WTC11 (cell line): ENCODE results near the gene FYCO1. TPM values are rescaled to one million over a fixed set of nuclear protein-coding genes. Genes with fewer than 3 reads are reported as not detected.

Source experiments
- ATAC-seq: fragments of 200-7000 bp; cut with Tn5 transposase; 2 replicates; pipeline ENCODE4 v1.10.0; 2021; ENCODE audit warnings: mild to moderate bottlenecking, moderate library complexity
- CTCF ChIA-PET: fragments of 300-600 bp; sonication (Branson Sonifier 250); formaldehyde crosslinking; loops from one replicate; lab custom pipeline; 2021; ENCODE audit warnings: antibody characterized with exemption; lab: Charles Lee
- POLR2A ChIA-PET: fragments of 350-600 bp; sonication (Branson Sonifier 250); formaldehyde crosslinking; loops from one replicate; lab custom pipeline; 2021; ENCODE audit warnings: antibody characterized with exemption; lab: Charles Lee
- DNase-seq: peaks from one replicate; pipeline ENCODE4 v3.0.0; 2021; ENCODE audit warnings: low spot score
- H3K27ac Mint-ChIP-seq: 2 replicates; pipeline ENCODE4 v1.8.0; 2021; ENCODE audit warnings: mixed read lengths
- H3K27me3 Mint-ChIP-seq: 2 replicates; pipeline ENCODE4 v1.8.0; 2021; ENCODE audit warnings: low read depth, mild to moderate bottlenecking, moderate library complexity, mixed read lengths
- H3K36me3 Mint-ChIP-seq: 2 replicates; pipeline ENCODE4 v1.8.0; 2021; ENCODE audit warnings: mixed read lengths
- H3K4me1 Mint-ChIP-seq: 2 replicates; pipeline ENCODE4 v1.8.0; 2022; ENCODE audit warnings: mixed read lengths
- H3K4me3 Mint-ChIP-seq: 2 replicates; pipeline ENCODE4 v1.8.0; 2021; ENCODE audit warnings: mild to moderate bottlenecking, moderate library complexity, mixed read lengths
- H3K9me3 Mint-ChIP-seq: 2 replicates; pipeline ENCODE4 v1.8.0; 2021; ENCODE audit warnings: mixed read lengths
- AR ChIP-seq: fragments of 250-450 bp; sonication (Bioruptor Pico); IDR thresholded peaks from 2 replicates; pipeline ENCODE4 v1.9.0; 2021; ENCODE audit warnings: mild to moderate bottlenecking
- ARID4B ChIP-seq: sonication (generic); formaldehyde crosslinking; IDR thresholded peaks from 2 replicates; pipeline ENCODE4 v1.8.0; 2023; ENCODE audit warnings: missing genetic modification reagents, mild to moderate bottlenecking, borderline replicate concordance
- ATF3 ChIP-seq: sonication (generic); formaldehyde crosslinking; conservative IDR thresholded peaks from 2 replicates; pipeline ENCODE4 v1.8.1; 2022; ENCODE audit warnings: mild to moderate bottlenecking, missing genetic modification reagents
- CREB1 ChIP-seq: sonication (generic); formaldehyde crosslinking; IDR thresholded peaks from 2 replicates; pipeline ENCODE4 v1.8.0; 2023; ENCODE audit warnings: mild to moderate bottlenecking, missing genetic modification reagents
- ELF4 ChIP-seq: sonication (generic); formaldehyde crosslinking; IDR thresholded peaks from 2 replicates; pipeline ENCODE4 v1.8.1; 2022; ENCODE audit warnings: low read depth, mild to moderate bottlenecking, moderate library complexity, missing genetic modification reagents
- ESRRA ChIP-seq: sonication (generic); formaldehyde crosslinking; IDR thresholded peaks from 2 replicates; pipeline ENCODE4 v1.8.1; 2022; ENCODE audit warnings: mild to moderate bottlenecking, missing genetic modification reagents, borderline replicate concordance
- GRHL2 ChIP-seq: fragments of 250-450 bp; sonication (Bioruptor Pico); IDR thresholded peaks from 2 replicates; pipeline ENCODE4 v1.8.0; 2022; ENCODE audit warnings: mild to moderate bottlenecking, moderate library complexity; ENCODE audit not compliant: insufficient replicate concordance, severe bottlenecking
- NR1H2 ChIP-seq: sonication (generic); formaldehyde crosslinking; IDR thresholded peaks from 2 replicates; pipeline ENCODE4 v1.9.0; 2021; ENCODE audit warnings: mild to moderate bottlenecking, moderate library complexity, missing genetic modification reagents
- PRDM15 ChIP-seq: sonication (generic); formaldehyde crosslinking; IDR thresholded peaks from 2 replicates; pipeline ENCODE4 v1.8.0; 2022; ENCODE audit warnings: missing genetic modification reagents
- PREB ChIP-seq: sonication (generic); formaldehyde crosslinking; IDR thresholded peaks from 2 replicates; pipeline ENCODE4 v1.8.1; 2022; ENCODE audit warnings: mild to moderate bottlenecking, missing genetic modification reagents, moderate library complexity, borderline replicate concordance
- SOX15 ChIP-seq: fragments of 250-450 bp; sonication (Bioruptor Pico); IDR thresholded peaks from 2 replicates; pipeline ENCODE4 v1.9.0; 2021; ENCODE audit warnings: mild to moderate bottlenecking
- SP1 ChIP-seq: sonication (generic); formaldehyde crosslinking; conservative IDR thresholded peaks from 2 replicates; pipeline ENCODE4 v1.8.1; 2022; ENCODE audit warnings: missing genetic modification reagents
- STAT6 ChIP-seq: sonication (generic); formaldehyde crosslinking; conservative IDR thresholded peaks from 2 replicates; pipeline ENCODE4 v1.8.1; 2023; ENCODE audit warnings: mild to moderate bottlenecking, low read depth, missing genetic modification reagents, moderate library complexity
- TEAD1 ChIP-seq: sonication (generic); formaldehyde crosslinking; IDR thresholded peaks from 2 replicates; pipeline ENCODE4 v1.8.0; 2022; ENCODE audit warnings: mild to moderate bottlenecking, missing genetic modification reagents
- ZBTB21 ChIP-seq: sonication (generic); formaldehyde crosslinking; IDR thresholded peaks from 2 replicates; pipeline ENCODE4 v1.8.1; 2023; ENCODE audit warnings: mild to moderate bottlenecking, missing genetic modification reagents, borderline replicate concordance
- ZBTB43 ChIP-seq: sonication (generic); formaldehyde crosslinking; IDR thresholded peaks from 2 replicates; pipeline ENCODE4 v1.8.1; 2023; ENCODE audit warnings: mild to moderate bottlenecking, missing genetic modification reagents
- ZNF423 ChIP-seq: fragments of 250-450 bp; sonication (Bioruptor Pico); IDR thresholded peaks from 2 replicates; pipeline ENCODE4 v2.1.2; 2022; ENCODE audit warnings: mild to moderate bottlenecking, moderate library complexity
- ZNF671 ChIP-seq: fragments of 250-450 bp; sonication (Bioruptor Pico); IDR thresholded peaks from 2 replicates; pipeline ENCODE4 v1.8.0; 2021; ENCODE audit warnings: mild to moderate bottlenecking
- ZSCAN18 ChIP-seq: fragments of 250-450 bp; sonication (Bioruptor Pico); IDR thresholded peaks from 2 replicates; pipeline ENCODE4 v2.1.2; 2022; ENCODE audit warnings: mild to moderate bottlenecking, moderate library complexity
- total RNA-seq: library from RNA; stranded (reverse); gene quantifications from 3 replicates; pipeline ENCODE4 v1.2.3, GENCODE V29; 2021

Gene FYCO1
- total RNA-seq, 1 experiment from 2014 or later: 13.9 TPM

GRCh38 chr3:45965253-45965652, 30.4 kb downstream of the FYCO1 start (continued):
- no peak for TF ChIP-seq ZBTB21 (CRISPR knock-in tag)
- TF ChIP-seq ELF4 (CRISPR knock-in tag): no peak
- no peak for TF ChIP-seq ATF3 (CRISPR knock-in tag)
- no peak for TF ChIP-seq GRHL2 (CRISPR knock-in tag)
- TF ChIP-seq NR1H2 (CRISPR knock-in tag): no peak
- no peak for TF ChIP-seq STAT6
- TF ChIP-seq SOX15 (CRISPR knock-in tag): no peak
- TF ChIP-seq ESRRA: no peak
- TF ChIP-seq ZBTB43: no peak

- H3K27me3 Mint-ChIP-seq: no peaks in the 10 kb centered on the region
- H3K36me3 Mint-ChIP-seq: peaks cover 78% of the 10 kb centered on the region
- CTCF ChIA-PET: interaction anchor here (1.4 kb wide), 1 partner anchor 115 kb away, joined by 5 read pairs; no protein-coding TSS in a partner anchor
- TF ChIP-seq ZNF671 (CRISPR knock-in tag): no peak
- TF ChIP-seq ZNF423 (CRISPR knock-in tag): no peak
- TF ChIP-seq CREB1 (CRISPR knock-in tag): no peak
- no peak for TF ChIP-seq ARID4B
- TF ChIP-seq ZSCAN18 (CRISPR knock-in tag): no peak
- TF ChIP-seq AR: no peak
- TF ChIP-seq SP1 (CRISPR knock-in tag): no peak
- no peak for TF ChIP-seq PREB
- no peak for TF ChIP-seq PRDM15 (CRISPR knock-in tag)
- no peak for TF ChIP-seq TEAD1 (CRISPR knock-in tag)
These were observed 31.5 kb downstream of the FYCO1 start for GRCh38 chr3:45964139-45964538.

More at GRCh38 chr3:45964139-45964538, 31.5 kb downstream of the FYCO1 start:
- ATAC-seq: no peak
- DNase-seq: no peak
- H3K27ac Mint-ChIP-seq: no peak overlapping the region
- POLR2A ChIA-PET: no interaction called here
- H3K9me3 Mint-ChIP-seq: no peaks in the 10 kb centered on the region
- H3K4me1 Mint-ChIP-seq: no peaks in the 10 kb centered on the region
- H3K4me3 Mint-ChIP-seq: no peak overlapping the region
